Measurements from ENCODE around the gene HHIPL1. TPM values are rescaled to one million over a fixed set of nuclear protein-coding genes. Genes with fewer than 3 reads are reported as not detected.

HHIPL1 gene
- total RNA-seq, 4 donors from 2014 or later, result 2.6 to 3.9 (median 3.1) TPM

- Histone ChIP-seq H3K27ac (no peak overlapping the region), H3K4me1 (peaks cover 0 to 16% (median 5%) of the 10 kb centered on the region in 4 donors), H3K4me3 (no peak overlapping the region), H3K27me3 (no peaks in the 10 kb centered on the region), H3K36me3 (no peaks in the 10 kb centered on the region), H3K9me3 (peaks cover 0 to 23% (median 0%) of the 10 kb centered on the region in 4 donors)
- DNase-seq (ENCODE audit: low spot score in 2 of 2), result no peak
- WGBS, 2 donors, result 79 to 82% methylated on average over 8 of the region's 8 CpGs
- TF ChIP-seq POLR2A (IDR thresholded peaks at IDR 0.05), result no peak
- TF ChIP-seq, protein P1, sequence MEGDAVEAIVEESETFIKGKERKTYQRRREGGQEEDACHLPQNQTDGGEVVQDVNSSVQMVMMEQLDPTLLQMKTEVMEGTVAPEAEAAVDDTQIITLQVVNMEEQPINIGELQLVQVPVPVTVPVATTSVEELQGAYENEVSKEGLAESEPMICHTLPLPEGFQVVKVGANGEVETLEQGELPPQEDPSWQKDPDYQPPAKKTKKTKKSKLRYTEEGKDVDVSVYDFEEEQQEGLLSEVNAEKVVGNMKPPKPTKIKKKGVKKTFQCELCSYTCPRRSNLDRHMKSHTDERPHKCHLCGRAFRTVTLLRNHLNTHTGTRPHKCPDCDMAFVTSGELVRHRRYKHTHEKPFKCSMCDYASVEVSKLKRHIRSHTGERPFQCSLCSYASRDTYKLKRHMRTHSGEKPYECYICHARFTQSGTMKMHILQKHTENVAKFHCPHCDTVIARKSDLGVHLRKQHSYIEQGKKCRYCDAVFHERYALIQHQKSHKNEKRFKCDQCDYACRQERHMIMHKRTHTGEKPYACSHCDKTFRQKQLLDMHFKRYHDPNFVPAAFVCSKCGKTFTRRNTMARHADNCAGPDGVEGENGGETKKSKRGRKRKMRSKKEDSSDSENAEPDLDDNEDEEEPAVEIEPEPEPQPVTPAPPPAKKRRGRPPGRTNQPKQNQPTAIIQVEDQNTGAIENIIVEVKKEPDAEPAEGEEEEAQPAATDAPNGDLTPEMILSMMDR (IDR thresholded peaks at IDR 0.05), result no peak
- no peak for TF ChIP-seq EP300 (IDR thresholded peaks at IDR 0.05)
Measured at GRCh38 chr14:99676657-99677056, 31.7 kb downstream of the HHIPL1 start.

DNA sequence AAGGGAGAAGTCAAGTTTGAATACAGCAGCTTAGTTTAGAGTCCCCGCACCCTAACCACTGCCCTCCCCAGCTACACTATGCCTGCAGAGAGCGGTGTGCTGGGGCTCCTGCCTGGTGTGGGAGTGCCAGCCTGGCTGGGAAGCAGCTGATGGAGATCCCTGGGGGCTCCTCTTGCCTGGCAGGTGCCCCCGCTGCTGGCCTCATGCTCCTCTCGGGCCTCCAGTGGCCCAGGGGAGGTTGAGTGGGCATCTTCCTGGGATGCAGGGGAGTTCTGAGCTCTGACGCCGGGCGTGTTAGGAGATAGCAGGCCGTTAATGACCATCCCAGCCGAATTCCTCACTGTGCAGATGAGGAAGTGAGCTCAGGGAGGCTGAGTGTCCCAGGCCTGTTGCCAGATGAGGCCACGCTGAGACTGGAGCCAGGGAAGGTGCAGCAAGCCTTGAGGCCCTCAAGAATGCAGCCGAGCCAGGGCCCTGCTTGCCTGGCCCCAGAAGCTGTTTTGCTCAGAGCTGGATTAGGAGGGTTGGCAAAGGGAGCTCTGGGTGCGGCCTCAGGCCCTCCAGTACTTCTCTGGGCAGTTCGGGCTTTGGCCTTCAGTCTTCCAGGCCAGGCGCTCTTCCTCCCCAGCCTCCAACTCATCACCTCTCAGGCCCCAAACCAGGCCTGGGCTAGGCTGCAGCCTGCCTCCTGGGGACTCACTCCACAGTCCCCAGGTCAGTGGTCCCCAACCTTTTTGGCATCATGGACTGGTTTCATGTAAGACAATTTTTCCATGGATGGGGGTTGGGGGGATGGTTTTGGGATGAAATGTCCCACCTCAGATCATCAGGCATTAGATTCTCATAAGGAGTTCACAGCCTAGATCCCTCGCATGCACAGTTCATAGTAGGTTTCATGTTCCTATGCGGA is 32.6 kb downstream of the HHIPL1 start:
- Histone ChIP-seq H3K27ac (no peak overlapping the region), H3K4me3 (no peak overlapping the region)

GRCh38 chr14:99678198-99678597 is 33.3 kb downstream of the HHIPL1 start:
- Histone ChIP-seq H3K9me3 (peaks cover 0 to 23% (median 0%) of the 10 kb centered on the region in 4 donors), H3K36me3 (no peaks in the 10 kb centered on the region), H3K27ac (no peak overlapping the region), H3K27me3 (no peaks in the 10 kb centered on the region), H3K4me1 (peaks cover 0 to 9% (median 5%) of the 10 kb centered on the region in 4 donors), H3K4me3 (no peak overlapping the region)
- WGBS, 2 donors, result 96 to 98% methylated on average over 6 of the region's 6 CpGs
- TF ChIP-seq POLR2A (IDR thresholded peaks at IDR 0.05) (no peak), EP300 (IDR thresholded peaks at IDR 0.05) (no peak)
- TF ChIP-seq, protein P1 (IDR thresholded peaks at IDR 0.05), result no peak
- DNase-seq (ENCODE audit: low spot score in 2 of 2), result no peak

More for the DNA sequence above, 32.6 kb downstream of the HHIPL1 start:
- TF ChIP-seq, protein P1 (IDR thresholded peaks at IDR 0.05), result no peak
- no peak for TF ChIP-seq POLR2A (IDR thresholded peaks at IDR 0.05)
- TF ChIP-seq EP300 (IDR thresholded peaks at IDR 0.05), result no peak
- Histone ChIP-seq H3K9me3 (peaks cover 0 to 23% (median 0%) of the 10 kb centered on the region in 4 donors), H3K36me3 (no peaks in the 10 kb centered on the region), H3K4me1 (peaks cover 0 to 9% (median 1%) of the 10 kb centered on the region in 4 donors), H3K27me3 (no peaks in the 10 kb centered on the region)
- 81 to 97% methylated on average over 15 to 16 of the region's 16 CpGs for WGBS, 2 donors
- DNase-seq (ENCODE audit: low spot score in 2 of 2), result no peak

DNA sequence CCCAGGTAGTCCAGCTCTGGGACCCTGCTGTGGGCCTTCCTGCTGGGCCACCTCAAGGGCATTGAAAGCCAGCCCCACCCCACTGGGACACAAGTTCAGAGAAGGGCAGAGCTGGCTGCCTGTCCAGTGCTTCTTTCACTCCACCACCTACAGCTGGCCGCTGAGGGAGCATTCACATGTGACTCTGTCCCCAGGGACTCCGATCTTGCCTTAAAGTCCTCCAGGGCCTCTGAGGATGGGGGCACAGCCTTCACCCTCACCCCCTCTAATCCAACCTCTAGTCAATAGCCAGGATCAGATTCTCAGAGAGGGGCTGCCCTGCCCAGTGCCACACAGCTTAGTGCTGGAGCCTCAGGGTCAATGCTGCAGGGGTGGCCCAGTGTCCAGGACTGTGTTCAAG is 34.2 kb downstream of the HHIPL1 start:
- no peaks in the 10 kb centered on the region for H3K27me3 ChIP-seq
- no peak overlapping the region for H3K4me3 ChIP-seq
- H3K4me1 ChIP-seq, result peaks cover 0 to 11% (median 7%) of the 10 kb centered on the region in 4 donors
- no peak for DNase-seq (ENCODE audit: low spot score in 2 of 2)
- no peak overlapping the region for H3K27ac ChIP-seq
- TF ChIP-seq EP300 (IDR thresholded peaks at IDR 0.05), result no peak
- TF ChIP-seq, protein P1 (IDR thresholded peaks at IDR 0.05), result no peak
- TF ChIP-seq POLR2A (IDR thresholded peaks at IDR 0.05), result no peak
- no peaks in the 10 kb centered on the region for H3K36me3 ChIP-seq
- H3K9me3 ChIP-seq, result peaks cover 0 to 23% (median 0%) of the 10 kb centered on the region in 4 donors
- WGBS, 2 donors, result 84 to 89% methylated on average over 2 of the region's 2 CpGs

- TF ChIP-seq EP300 (IDR thresholded peaks at IDR 0.05) (no peak), POLR2A (IDR thresholded peaks at IDR 0.05) (no peak)
- TF ChIP-seq, protein P1 (IDR thresholded peaks at IDR 0.05), result no peak
- Histone ChIP-seq H3K27me3 (no peaks in the 10 kb centered on the region), H3K27ac (no peak overlapping the region), H3K4me3 (no peak overlapping the region), H3K4me1 (peaks cover 0 to 14% (median 8%) of the 10 kb centered on the region in 4 donors), H3K36me3 (no peaks in the 10 kb centered on the region), H3K9me3 (peaks cover 0 to 23% (median 0%) of the 10 kb centered on the region in 4 donors)
- WGBS, 2 donors, result 79 to 81% methylated on average over 8 of the region's 8 CpGs
- DNase-seq (ENCODE audit: low spot score in 2 of 2), result no peak
Measured at GRCh38 chr14:99679543-99679942, 34.6 kb downstream of the HHIPL1 start.

Measured in tibial nerve (tissue), 4 donors.